Hippocampal formation (tissue), 2 donors: ENCODE data around the gene PPP1R14B.

ENCODE experiments used
- DNase-seq, 2 donors: peaks; one replicate each; lab custom pipeline; 2025; lab: John Stamatoyannopoulos, UW

PPP1R14B gene

GRCh38 chr11:64210301-64211020 is 36.3 kb downstream of the PPP1R14B start:
- DNase-seq = no peak

- DNase-seq = no peak
These were observed 37.2 kb downstream of the PPP1R14B start for GRCh38 chr11:64209563-64209843.

GRCh38 chr11:64208796-64209562 is 37.8 kb downstream of the PPP1R14B start:
- no peak for DNase-seq

- DNase-seq = no peak
These were observed 38.5 kb downstream of the PPP1R14B start for GRCh38 chr11:64208086-64208795.

GRCh38 chr11:64207256-64208085 is 39.3 kb downstream of the PPP1R14B start:
- no peak for DNase-seq

- peak in 1 of 2 donors; percentile 23 for DNase-seq
These were observed 40.1 kb downstream of the PPP1R14B start, which contains the start of gene FERMT3 for GRCh38 chr11:64206457-64207255. Gene FERMT3 (plus strand): TSS chr11:64206721. CDS start chr11:64207365, 644 bp downstream.

- DNase-seq = peak; percentile 75 to 78
These were observed 42.2 kb downstream of the PPP1R14B start for GRCh38 chr11:64204464-64204989.

GRCh38 chr11:64204080-64204440 is 42.7 kb downstream of the PPP1R14B start:
- no peak for DNase-seq

GRCh38 chr11:64203421-64204079 is 43.2 kb downstream of the PPP1R14B start:
- no peak for DNase-seq

- DNase-seq = no peak
These were observed 43.8 kb downstream of the PPP1R14B start for GRCh38 chr11:64202992-64203391.

- no peak for DNase-seq
These were observed 45.2 kb downstream of the PPP1R14B start for GRCh38 chr11:64201543-64201942.

- DNase-seq = no peak
These were observed 48.2 kb downstream of the PPP1R14B start for GRCh38 chr11:64198511-64198910.

- DNase-seq = no peak
These were observed 50.1 kb downstream of the PPP1R14B start for GRCh38 chr11:64196626-64197025.
